Right forelimb (tissue), 1 donor: ENCODE results near the gene CREB3.
A peak's percentile ranks its signal among the peaks of the same experiment; 100 is the strongest.

Source experiments
- DNase-seq: peaks from one replicate; pipeline ENCODE4 v3.0.0-alpha.2; 2018

CREB3 gene, protein sequence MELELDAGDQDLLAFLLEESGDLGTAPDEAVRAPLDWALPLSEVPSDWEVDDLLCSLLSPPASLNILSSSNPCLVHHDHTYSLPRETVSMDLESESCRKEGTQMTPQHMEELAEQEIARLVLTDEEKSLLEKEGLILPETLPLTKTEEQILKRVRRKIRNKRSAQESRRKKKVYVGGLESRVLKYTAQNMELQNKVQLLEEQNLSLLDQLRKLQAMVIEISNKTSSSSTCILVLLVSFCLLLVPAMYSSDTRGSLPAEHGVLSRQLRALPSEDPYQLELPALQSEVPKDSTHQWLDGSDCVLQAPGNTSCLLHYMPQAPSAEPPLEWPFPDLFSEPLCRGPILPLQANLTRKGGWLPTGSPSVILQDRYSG

DNA sequence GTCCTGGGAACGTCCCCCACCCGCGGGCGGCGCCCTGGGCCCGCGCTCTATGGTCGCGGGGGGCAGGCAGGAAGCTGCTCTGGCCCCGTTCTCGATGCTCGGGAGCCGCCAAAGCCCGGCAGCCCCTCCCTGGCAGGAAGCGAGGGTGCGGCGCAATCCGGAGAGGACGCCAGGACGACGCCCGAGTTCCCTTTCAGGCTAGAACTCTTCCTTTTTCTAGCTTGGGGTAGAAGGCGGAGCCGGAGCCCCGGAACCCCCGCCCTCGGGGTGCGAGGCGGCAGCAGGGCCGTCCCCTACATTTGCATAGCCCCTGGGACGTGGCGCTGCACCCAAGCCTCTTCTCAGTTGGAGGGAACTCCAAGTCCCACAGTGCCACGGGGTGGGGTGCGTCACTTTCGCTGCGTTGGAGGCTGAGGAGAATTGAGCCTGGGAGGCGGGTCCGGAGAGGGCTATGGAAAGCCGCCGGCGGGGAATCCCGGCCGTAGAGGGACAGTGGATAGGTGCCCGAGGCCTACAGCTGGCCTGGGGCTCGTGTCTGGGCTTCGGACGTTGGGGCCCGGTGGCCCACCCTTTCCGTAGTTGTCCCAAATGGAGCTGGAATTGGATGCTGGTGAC, at the start of gene CREB3, which contains the start of gene TLN1:
TSS of gene CREB3 (plus strand) at position 482 of the 615 bp plus-strand sequence. CDS start at position 589, 107 bp downstream.
TSS of gene TLN1 (minus strand) at position 11 of the 615 bp plus-strand sequence. CDS start 6,501 bp downstream, outside the sequence.
- DNase-seq, result peak; percentile 99

DNA sequence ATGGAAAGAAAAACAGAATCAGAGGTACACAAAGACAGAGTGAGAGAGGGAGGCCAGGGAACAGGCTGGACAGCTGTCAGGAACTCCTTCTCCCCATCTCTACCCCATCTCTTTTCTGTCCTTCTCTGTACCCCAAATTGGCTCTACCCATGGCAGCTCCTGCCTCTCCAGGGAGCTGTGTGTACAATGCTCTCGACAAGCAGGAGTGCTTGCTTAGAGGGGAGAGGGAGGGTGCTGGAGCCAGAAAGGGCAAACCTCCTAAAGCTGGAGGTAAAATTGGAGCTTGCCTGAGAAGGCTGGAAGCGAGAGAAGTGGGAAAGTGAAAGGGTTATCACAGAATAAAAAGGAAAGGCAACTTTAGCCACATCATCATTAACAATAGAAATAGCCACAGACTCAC, 49.1 kb upstream of the CREB3 start:
- DNase-seq, result no peak

DNA sequence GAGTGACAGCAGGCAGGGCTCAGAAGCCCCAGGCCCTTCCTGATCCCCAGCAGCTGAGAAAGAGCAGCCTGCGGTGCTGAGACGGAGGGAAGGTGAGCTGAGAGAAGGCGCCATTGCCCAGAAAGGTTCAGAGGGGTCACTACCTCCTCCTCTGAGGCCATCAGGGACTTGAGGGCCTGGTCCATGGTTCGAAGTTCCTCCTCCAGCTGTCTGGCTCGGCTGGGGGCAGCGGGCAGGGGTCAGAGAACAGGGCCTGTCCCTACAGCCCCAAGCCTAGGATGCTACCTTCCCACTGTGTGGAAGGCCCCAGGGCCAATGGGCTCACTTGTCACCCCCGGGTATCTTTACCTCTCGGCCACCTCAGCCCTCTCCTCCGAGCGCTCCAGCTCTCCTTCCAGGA, 47.5 kb upstream of the CREB3 start:
- no peak for DNase-seq

DNA sequence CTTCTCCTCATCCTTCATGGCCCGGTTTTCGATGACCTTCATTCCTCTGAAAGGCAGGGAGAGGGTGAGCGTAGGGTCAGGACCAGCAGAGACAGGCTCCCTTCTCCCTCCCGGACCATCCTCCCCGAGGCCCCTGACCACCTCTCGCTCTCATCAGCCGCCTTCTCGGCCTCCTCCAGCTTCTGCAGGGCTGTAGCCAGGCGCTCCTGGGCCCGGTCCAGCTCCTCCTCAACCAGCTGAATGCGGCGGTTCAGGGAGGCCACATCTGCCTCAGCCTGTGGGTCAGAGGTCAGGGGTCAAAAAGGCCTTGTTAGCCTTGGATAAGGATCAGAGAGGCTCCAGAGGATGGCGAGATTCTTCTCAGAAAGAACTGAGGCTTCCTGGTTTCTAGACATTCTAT, 47.0 kb upstream of the CREB3 start:
- no peak for DNase-seq

DNA sequence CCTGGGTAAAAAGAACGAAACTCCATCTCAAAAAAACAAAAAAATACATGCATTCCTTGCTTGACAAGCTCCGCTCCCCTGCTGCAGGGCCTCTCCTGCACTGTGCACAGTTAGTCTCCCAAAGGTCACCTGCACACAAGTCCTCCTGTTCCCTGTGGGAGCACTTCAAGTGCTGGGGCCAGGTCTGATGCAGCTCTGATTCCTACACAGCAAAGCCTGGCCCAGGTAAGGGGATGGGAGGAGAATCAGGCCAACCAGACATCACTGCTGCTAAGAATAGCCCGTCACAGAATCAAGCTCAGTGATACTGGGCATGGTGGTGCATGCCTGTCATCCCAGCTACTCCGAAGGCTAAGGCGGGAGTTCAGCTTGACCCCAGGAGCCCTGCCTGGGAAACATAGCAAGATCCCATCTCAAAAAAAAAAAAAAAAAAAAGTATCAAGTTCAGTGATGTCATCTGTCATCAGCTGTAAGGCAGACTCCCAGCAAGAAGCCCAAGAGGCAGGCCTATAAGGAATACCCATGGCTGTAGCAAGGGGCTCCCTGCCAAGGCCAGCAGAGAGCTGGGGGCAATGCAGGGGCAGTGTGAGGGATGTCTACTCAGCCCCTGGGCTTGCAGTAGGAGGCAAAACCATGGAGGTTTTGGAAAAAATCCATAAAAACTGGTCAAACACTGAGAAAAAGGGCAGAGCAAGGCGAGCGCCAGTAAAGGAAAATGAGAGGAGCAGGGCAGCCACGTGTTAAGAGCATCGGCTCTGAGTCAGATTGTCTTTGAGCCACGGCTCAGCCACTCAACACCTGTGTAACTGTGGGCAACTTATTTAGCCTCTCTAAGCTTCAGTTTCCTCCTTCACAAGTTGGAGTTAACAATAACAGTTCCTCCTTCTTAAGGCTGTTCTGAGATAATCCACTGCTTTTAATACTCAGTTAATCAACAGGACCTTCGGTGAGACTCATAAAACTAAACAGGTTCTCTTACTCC, 46.0 kb upstream of the CREB3 start:
- no peak for DNase-seq

DNA sequence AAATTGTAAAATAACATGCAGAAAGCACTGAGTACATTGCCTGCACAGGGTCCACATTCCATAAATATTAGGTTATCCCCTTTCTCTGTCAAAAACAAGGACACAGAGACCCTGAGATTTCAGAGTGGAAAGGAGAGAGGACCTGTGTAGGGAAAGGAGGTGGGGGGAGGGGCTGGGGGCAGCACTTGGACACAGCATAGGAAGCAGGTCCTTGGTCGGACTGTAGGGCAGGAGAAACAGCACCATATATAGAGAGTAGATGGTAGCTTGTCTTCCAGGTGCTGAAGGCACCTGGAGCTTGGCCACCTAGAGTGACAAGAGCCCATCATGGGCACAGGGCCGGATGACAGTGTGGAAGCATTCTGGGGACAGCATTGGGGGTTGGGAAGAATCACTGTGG, 45.2 kb upstream of the CREB3 start:
- no peak for DNase-seq

DNA sequence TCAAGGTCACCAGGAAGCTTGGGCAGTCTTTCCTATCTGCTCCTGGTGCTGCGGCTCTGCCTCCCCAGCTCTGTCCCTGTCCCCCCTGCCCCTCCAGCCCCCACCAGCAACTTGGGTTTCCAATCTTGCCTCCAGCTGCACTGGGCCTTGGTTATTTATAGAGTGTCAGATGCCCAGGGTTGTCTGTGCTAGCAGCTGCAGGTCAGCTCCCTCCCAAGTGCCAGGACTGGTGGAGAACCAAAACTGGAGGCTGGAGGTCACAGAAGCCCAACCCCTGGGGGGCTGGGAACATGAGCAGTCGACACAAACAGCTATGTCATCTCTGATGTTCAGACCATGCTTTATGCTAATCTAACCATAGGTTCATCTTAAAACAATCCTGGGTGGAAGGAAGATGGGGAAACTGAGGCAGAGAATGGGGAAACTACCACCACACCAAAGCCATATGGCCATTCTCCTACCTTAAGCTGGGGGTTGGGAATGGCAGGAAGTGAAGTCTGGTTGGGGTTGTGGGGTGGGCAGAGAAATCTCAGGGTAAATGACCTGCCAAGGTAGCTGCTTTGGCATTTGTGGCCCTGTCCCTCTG, 44.4 kb upstream of the CREB3 start:
- DNase-seq, result no peak

DNA sequence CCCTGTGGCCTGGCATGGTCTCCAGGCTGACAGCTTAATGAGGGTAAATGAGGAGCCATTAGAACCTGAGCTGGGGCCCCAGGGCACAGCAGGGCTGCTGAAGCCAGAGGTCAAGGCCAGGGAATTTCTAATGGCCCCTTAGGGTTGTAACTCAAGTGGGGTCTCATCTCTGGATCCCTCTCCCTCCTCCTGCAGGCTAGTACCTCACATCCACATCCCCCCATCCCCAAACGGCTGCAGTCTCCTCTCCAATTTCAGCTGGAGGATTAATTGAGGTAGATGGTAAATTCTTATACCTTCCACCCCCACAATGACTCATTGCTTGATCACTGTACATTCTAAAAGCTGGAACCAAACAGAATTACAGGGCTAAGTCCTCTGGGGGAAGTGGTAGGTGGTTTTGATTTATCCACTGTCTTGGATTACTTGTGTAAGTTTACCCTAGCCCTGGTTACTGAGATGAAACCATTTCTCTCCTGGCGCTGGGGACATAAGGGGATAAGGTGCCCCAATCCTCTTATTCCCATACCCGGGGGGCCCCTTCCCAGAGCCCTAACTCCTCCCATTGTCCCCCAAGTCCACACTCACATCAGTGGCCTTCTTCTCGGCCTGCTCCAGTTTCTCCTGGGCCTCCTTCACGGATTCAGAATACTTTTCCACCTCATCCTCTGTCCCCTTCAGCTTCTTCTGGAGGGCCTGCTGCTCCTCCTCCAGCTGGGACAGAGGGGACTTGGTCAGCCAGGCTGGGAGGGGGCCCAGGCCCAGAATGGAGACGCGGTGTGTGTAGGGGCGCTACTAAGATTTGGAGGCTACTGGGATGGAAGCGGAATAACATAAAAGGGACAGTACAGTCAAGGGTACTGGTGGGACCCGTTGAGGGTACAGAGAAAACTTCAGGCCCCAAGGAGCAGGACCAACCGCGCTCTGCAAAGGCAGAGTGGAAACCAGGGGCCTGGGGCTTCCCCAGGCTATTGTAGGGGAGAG, 43.6 kb upstream of the CREB3 start:
- DNase-seq, result no peak

DNA sequence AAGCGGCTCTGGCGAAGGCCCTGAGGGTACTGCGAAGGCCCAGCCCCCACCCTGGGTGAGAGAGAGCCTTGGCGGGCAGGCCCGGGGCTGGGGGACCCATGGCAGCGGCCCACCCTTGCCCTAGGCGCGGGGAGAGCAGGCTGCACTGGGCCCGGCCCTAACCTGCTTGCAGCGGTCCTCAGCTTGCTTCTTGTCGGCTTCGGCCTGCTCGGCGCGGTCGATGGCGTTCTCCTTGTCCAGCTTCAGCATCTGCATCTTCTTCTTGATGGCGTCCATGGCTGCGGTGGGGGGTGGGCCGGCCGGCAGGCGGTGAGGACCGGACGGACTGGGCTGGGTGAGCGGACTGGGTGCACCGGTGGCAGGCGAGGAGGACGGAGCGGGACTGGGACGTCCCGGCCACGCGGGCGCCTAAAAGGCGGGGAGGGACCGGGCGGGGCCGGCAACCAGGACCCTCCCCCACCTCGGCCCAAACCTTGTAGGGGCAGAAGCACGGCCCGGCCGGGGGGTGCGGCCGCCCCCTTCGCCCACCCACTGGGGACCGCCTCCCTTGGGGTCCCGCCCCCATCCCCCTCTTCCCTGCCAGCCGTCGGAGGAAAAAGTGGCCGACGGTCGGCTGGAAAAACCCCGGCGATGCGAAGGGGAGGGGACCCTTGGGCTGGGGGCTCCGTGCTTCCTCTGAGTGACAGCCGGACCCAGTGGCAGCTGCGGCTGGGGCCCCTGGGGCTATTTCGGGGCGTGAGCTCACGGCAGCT, 42.7 kb upstream of the CREB3 start, which contains the start of gene TPM2:
TSS of gene TPM2 (minus strand) at position 384 of the 752 bp plus-strand sequence. CDS start at position 276, 108 bp downstream.
- peak; percentile 86 for DNase-seq

DNA sequence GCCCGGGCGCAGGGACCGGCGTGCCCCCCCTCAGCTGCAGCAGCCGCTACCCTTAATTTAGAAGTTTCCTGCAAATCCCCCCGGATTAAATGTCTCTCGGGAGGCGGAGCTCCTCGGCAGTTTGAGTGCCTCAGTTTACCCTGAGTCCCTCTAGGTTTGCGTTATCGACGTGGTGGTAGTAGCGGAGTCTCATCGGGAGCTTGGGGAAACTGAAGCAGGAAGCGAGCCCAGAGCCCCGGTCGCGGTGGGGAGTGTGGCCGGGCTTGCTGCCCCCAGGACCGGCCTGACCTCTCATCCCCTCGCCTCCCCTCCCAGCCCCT, 42.2 kb upstream of the CREB3 start:
- no peak for DNase-seq

DNA sequence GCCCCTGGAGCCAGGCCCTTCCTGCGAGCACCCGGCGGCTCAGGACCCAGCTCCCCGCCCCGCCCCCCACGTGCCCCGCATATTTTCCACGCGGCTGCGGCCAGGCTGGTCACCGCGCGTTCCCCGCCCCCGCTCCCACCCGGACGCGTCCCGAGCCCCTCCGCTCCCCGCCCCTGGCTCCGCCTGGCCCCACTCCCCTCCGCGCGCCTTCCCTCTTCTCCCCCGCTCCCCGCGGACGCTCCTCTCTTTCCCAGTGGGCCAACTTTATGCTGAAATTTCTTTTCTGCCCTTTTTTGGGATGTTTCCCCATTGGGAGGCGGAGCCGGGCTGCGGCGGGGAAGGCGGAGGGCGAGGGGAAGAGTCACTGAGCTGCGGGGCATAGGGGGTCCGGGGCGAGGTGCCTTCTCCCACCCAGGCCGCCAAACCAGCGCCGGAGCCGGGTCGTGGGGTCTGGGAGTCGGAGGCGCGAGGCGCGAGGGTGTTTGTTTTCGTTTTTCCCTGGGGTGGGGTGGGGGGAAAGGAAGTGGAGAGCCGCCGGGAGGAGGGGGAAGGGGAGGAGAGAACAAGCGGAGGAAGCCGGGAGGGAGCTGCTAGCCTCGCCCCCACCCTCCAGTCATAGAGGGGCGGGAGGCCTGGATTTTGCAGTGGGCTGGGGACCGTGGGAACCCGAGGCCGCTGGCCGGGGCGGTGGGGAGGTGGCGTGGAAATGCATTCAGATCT, 41.7 kb upstream of the CREB3 start:
- DNase-seq, result peak; percentile 88

DNA sequence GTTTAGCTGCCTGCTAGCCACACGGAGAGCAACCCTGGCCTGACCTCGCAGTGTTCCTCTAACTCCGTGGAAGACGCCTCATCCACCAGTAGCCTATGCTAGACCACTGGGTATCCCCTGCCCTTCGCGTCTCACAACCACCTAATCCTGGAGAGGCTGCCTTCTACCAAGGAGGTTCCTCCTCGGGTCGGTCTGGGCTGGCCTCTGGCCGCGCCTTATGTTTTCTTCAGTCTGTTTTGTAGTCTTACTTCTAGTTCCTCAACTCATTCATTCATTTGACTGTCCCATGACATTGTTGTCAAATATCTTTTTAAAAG, 41.2 kb upstream of the CREB3 start:
- no peak for DNase-seq

DNA sequence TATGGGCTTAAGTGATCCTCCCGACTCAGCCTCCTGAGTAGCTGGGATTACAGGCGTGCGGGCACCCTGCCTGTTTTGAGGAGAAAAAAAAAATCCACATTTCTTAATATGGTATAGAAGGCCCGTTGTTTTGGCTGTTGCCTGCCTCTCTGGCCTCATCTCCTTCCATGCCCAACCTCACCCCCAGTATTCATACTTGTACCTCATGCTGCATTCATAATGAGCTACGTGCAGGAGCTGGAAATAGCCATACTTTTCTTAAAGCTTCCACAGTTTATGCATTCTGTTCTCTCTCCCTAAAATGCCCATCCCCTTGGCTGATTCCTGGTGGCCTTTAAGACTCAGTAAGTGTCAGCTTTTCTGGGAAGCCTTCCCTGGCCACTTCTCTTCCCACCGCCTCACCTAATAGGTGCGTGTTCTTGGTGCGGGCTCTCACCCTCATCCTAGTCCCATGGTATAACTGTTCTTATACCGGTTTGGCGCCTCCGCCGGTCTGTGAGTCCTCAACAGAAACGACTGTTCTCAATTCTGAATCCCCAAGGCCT, 40.6 kb upstream of the CREB3 start:
- DNase-seq, result no peak

DNA sequence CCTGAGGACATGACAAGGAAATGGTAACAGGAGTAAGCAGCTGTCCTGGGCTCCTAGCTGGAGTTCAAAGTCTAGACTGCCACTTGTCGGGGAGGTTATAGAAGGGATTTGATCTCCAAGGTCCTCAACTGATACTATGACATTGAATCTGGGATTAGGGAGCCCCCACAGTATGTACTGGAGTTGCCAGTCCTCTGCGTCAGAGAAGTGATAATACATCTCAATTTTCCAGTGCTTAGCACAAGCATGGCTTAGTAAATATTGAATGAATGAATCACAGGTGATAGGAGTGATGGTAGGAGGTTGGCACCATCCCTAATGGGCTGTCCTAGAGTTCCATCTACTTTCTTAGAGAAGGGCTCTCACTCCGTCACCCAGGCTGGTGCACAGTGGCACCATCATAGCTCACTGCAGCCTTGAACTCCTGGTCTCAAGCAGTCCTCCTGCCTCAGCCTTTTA, 36.5 kb upstream of the CREB3 start:
- DNase-seq, result no peak

DNA sequence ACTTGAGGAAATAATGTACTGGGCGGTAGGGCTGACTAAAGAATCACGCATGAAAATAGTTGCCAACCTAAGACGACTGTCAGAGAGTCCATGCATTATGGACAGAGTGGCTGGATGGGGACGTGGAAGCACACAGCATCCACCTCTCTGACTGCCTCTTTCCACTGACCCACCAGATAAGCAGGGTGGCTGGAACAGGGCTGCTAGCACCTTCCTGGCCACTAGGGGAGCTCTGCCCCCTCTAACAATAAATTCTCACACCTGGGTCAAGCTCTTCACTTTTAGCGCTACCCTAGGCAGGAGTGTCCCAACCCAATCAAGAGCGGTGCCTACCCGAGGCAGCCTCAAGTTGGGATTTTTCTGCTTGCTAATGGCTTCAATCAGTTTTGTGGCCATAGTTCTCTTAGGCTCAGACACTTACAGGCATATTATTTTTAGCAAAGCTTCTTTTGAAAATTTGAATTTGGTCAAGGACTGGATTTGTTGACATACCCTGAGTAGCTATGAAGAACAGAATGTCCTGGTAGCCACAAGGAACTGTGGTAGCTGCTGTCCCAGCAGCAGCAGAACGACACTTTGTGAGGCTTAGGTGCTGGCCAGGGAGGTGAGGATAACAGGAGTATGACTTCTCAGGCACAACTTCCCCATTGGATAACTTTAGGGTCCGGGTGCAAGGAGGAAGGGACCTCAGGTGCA, 35.8 kb upstream of the CREB3 start:
- DNase-seq, result no peak

DNA sequence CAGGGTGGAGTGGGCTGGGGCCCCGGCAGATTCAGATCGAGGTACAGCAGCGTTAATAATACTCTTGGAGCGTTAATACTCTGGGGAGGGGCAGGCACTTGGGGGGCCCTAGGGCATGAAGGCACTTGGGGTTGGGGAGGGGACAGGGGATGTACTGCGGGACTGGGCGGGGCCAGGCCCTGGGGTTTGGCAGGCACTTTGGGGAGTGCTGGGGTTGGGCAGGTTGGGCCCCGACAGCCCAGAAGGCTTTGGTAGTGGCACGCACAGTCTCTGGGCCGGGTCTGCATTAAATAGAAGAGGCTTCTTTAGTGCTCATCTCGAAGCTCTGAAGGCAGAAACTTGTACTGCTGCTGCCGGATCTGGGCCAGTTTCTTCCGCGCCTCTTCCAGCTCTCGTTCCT, 35.0 kb upstream of the CREB3 start:
- DNase-seq, result no peak

DNA sequence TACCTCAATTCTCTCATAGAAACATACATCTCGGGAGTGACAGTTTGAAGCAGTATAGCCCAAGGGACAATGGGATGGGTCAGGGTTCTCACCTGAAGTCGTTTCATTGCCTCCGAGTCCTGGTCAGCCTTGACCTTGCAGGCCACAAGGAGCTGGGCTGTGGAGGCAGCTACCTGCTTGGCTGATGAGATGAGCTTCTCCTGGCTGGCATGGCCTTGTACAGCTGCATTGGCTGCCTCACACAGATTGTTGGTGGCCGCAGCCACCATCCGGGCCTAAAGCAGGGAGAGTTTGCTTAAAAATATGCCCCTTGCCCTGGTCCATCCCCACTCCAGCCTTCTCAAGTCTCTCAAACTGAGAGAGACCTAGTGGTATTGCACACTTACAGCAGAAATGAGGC, 34.2 kb upstream of the CREB3 start:
- DNase-seq, result no peak

DNA sequence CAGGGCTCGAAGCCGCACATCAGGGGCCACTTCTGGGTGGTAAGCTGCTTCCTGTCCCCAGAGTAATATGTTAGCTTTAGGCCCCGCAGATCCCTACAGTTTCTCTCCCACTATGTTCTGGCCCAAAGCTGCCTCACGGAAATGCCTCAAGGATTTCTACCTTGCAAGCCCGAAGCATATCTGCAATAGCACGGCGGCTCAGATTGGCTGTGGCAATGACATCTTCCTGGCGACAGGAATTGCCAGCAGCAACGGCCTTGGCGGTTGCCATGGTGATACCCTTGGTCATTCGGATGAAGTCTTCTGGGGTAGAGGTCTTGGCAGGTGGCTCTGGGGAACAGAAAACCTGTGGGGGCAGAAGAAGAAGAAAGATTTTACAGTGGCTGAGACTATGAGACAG, 32.4 kb upstream of the CREB3 start:
- no peak for DNase-seq

DNA sequence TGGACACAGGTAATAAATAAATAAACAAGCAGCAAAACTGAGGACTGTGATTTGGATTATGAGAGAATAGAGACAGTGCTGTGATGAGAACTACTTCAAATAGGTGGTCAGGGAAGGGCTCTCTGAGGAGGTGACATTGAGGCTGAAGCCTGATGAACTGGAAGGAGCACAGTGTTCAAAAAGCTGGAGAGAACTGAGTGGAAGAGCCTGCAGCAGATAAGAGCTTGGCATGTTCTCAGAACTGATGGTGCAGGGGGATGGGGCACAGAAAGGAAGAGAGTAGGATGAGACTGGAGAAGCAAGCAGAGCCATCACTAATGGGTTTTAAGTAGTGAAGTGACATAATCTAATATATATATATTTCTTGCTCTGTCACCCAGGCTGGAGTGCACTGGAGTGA, 31.5 kb upstream of the CREB3 start:
- DNase-seq, result no peak
